ENCODE data around the gene MYL6.

DNA sequence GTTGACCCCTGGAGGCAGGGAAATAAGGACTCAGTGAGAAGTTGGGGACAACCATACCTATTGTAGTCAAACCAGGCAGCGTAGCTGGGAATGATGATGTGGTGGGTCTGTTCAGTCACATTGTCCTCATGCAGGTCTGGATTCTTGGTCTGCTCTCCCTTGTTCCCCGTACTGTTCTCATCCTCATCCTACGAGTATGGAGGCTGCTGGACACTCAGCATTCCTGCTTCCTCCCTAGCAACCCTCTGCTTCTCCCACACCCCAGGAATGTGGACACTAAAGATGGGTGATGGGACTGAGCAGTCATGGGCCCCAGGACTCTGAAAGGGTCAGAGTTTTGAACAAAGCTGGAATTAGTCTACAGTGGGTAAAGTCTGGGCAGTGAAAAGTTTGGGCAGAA lies 20.2 kb downstream of the MYL6 start:
- TF ChIP-seq CTCF (IDR thresholded peaks at IDR 0.05), result no peak
- no peak for TF ChIP-seq EP300 (IDR thresholded peaks at IDR 0.05)
- TF ChIP-seq POLR2A (IDR thresholded peaks at IDR 0.05), result no peak

Measured in ovary (tissue), 3 donors.